Lower leg skin (tissue), 4 donors: ENCODE measurements around the gene SF3B2. TPM values are rescaled to one million over a fixed set of nuclear protein-coding genes. Genes with fewer than 3 reads are reported as not detected.
A peak's percentile ranks its signal among the peaks of the same experiment; 100 is the strongest.

Source experiments
- DNase-seq, 2 donors: peaks; one replicate each; pipeline ENCODE4 v3.0.0-alpha.2; 2019; ENCODE audit warnings: low spot score in 2 of 2
- H3K4me3 ChIP-seq: fragments of 200-600 bp; sonication (generic); 2 replicates; pipeline ENCODE4 v1.5.1; 2017; ENCODE audit warnings: mild to moderate bottlenecking, low read depth; ENCODE audit not compliant: poor library complexity, severe bottlenecking
- POLR2A ChIP-seq, 2 donors: fragments of 450-650 bp; IDR thresholded peaks; one replicate each; pipeline ENCODE4 v1.6.1; 2016 to 2017; ENCODE audit warnings: antibody characterized with exemption in 2 of 2, mild to moderate bottlenecking in 1 of 2, moderate library complexity in 1 of 2
- WGBS, 2 donors: methylation state at CpG; one replicate each; pipeline ENCODE4 v1.1.5; 2018; 5-methylcytosine and 5-hydroxymethylcytosine counted together
- intact Hi-C: fragments of 100-400 bp; cut with DNase I; formaldehyde crosslinking; loops from one replicate; pipeline ENCODE4 v1.15.0; 2023; ENCODE audit warnings: low total_unique reads
- total RNA-seq, 4 donors: library from RNA; depleted of rRNA; stranded (reverse); fragments of >200 nt; gene quantifications; one replicate each; pipeline ENCODE4 v1.1.0, GENCODE V29; 2016
- TF ChIP-seq, protein P1 (sequence below), 3 donors: fragments of 450-650 bp; IDR thresholded peaks; one replicate each; pipeline ENCODE4 v1.5.1; 2016; ENCODE audit warnings: antibody characterized with exemption in 3 of 3, mild to moderate bottlenecking in 3 of 3, moderate library complexity in 2 of 3

SF3B2 gene
- total RNA-seq, 4 donors from 2014 or later = 94.3 to 160 (median 114) TPM

DNA sequence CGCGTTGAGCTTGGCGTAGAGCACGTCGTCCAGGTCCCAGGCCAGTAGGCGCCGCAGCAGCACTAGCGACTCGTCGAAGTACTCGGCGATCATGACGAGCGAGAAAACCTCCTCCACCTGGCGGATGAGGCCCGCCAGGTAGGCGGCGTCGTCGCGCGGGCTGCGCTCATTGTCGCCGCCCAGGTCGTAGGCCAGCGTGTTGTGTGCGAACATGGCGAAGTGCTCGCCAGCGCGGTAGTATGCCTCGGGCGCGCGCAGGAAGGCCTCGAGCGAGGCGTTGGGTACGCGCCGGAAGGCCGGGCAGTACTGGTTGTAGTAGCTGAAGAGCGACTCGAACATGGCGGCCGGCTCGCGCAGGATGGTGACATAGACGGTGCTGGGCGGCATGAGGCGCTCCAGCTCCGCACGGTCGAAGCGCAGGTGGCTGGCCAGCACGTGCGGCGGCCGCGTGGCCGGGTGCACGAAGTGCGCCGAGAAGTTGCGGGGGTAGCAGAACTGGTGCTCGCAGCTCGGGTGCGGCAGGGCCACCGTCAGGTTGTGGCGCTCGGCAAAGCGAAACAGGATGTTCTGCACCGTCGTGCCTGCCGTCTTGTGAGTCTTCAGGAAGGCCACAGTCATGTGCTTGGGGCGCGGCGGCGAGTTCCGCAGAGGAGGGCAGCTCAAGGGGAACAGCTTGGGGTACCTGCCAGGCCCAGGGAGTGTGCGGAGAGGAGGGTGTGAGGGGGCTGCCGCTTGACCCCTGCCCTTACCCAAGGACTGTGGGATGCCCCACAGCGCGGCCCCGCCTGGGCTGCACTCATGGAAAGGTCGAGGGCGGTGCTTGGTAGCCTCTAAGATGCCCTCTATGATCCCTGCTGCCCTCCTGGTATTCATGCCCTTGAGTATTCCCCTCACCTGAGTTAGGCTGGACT is 8.9 kb upstream of the SF3B2 start:
- no peak overlapping the region for H3K4me3 ChIP-seq
- DNase-seq = no peak
- intact Hi-C loops = no loop called here
- TF ChIP-seq, protein P1, sequence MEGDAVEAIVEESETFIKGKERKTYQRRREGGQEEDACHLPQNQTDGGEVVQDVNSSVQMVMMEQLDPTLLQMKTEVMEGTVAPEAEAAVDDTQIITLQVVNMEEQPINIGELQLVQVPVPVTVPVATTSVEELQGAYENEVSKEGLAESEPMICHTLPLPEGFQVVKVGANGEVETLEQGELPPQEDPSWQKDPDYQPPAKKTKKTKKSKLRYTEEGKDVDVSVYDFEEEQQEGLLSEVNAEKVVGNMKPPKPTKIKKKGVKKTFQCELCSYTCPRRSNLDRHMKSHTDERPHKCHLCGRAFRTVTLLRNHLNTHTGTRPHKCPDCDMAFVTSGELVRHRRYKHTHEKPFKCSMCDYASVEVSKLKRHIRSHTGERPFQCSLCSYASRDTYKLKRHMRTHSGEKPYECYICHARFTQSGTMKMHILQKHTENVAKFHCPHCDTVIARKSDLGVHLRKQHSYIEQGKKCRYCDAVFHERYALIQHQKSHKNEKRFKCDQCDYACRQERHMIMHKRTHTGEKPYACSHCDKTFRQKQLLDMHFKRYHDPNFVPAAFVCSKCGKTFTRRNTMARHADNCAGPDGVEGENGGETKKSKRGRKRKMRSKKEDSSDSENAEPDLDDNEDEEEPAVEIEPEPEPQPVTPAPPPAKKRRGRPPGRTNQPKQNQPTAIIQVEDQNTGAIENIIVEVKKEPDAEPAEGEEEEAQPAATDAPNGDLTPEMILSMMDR (IDR thresholded peaks at IDR 0.05) = no peak
- TF ChIP-seq POLR2A (IDR thresholded peaks at IDR 0.05) = no peak
- 96% methylated on average over 85 to 88 of the region's 88 CpGs for WGBS, 2 donors

DNA sequence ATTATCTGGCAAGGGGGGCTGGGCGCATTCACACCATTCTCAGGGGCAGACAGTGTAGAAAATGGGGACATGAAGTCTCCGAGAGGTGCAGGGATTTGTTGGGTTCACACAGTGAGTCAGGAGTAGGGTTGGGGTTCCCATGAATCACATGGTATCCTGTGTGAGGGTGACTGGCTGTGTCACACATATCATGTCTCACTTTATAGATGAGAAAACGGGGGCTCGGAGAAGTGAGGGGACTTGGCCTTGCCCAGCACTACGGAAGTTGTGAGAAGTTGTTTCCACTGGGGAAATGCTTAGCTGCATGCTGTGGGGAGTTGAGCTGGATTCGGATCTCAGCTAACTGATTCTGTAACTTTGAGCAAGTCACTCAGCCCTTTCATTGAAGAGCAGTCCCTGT is 7.4 kb upstream of the SF3B2 start:
- TF ChIP-seq POLR2A (IDR thresholded peaks at IDR 0.05) = no peak
- TF ChIP-seq, protein P1 (IDR thresholded peaks at IDR 0.05) = no peak
- 59 to 63% methylated on average over 6 of the region's 6 CpGs for WGBS, 2 donors
- no peak overlapping the region for H3K4me3 ChIP-seq
- intact Hi-C loops = no loop called here
- no peak for DNase-seq

DNA sequence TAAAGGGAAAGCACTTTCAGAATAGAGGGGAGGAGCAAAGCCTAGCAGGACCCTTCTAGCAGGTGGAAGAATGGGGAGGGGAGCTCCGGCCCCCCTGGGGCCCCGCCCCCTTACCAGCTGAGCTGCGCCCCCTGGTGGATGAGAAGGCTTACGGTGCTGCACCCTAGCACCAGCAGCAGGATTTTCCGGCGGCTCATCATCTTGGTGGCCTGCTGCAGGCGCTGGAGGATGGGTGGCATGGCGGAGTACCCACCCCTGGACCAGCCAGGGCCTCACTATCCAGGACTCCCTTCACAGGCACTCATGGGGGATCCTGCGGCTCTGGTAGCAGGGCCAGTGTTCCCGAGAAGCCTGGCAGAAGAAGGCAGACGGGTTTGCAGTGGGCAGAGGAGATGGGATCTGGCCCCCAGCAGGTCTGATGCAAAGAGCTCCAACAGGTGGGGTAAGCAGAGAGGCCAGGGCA is 7.0 kb upstream of the SF3B2 start:
- WGBS, 2 donors = 13 to 16% methylated on average over 8 to 11 of the region's 11 CpGs

DNA sequence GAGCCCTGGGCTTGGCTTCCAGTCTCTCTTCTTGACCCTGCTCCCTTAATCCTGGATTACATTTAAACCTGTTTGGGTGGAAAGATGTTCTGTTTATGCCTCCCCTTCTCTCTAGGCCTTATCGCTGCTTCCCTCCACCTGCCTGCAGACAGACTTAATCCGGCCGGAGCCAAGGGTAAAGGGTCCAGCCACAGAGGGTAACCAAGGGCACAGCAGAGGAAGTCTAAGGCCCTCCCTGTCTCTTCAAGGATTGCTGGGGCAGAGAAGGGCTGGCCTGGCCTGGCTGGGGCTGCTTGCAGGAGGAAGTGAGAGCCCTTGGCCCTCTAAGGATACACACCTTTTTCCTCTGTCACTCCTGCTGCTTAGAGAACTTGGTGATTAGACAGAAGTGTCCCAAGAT is 5.3 kb upstream of the SF3B2 start:
- intact Hi-C loops = no loop called here
- H3K4me3 ChIP-seq = no peak overlapping the region
- no peak for TF ChIP-seq POLR2A (IDR thresholded peaks at IDR 0.05)
- TF ChIP-seq, protein P1 (IDR thresholded peaks at IDR 0.05) = no peak
- no peak for DNase-seq
- 93 to 100% methylated on average over 3 of the region's 3 CpGs for WGBS, 2 donors

More for the DNA sequence above, 7.0 kb upstream of the SF3B2 start:
- peak; percentile 42 to 92 for DNase-seq
- TF ChIP-seq POLR2A (IDR thresholded peaks at IDR 0.05) = no peak
- TF ChIP-seq, protein P1 (IDR thresholded peaks at IDR 0.05) = peak in 1 of 3 donors; percentile 47
- no peak overlapping the region for H3K4me3 ChIP-seq
- intact Hi-C loops = no loop called here

DNA sequence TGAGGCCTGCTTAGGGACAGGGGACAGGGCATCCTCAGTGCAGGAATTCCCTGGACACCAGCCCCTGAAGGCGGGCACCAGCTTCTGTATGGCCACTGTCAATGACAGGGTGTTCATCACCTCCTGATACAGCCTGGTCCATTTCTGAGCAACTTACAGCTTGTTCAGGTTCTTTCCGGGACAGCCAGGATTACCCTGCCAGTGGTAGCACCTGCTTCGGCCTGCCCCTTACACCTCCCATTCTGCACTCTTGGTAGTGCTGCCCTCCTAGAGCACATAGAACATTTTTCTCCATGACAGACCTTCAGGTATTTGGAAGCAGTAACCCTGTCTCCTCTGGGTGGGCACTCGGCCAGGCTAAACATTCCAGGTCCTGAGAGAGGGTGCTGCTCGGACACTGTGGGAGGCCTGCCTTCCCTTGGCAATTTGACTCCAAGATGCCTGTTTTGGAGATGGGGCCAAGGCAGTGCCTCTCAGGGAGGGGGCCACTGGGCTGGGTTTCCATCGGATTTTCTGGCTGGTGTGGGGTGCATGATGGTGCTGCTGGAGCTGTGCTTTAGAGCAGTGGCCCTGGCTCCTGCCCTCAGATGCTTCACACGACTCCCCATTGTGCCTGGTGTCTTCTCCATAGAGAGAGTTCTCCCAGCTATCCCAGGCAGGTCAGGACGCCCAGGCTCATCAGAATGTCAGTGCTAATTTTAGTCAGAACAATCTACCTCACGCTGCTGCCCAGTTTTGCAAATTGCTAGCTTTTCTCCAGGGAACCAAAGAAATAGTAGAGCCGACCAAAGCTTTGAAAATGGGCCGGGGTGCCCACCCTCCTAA is 4.4 kb upstream of the SF3B2 start:
- intact Hi-C loops = no loop called here
- DNase-seq = no peak
- no peak for TF ChIP-seq POLR2A (IDR thresholded peaks at IDR 0.05)
- TF ChIP-seq, protein P1 (IDR thresholded peaks at IDR 0.05) = no peak

More for the DNA sequence above, 4.4 kb upstream of the SF3B2 start:
- H3K4me3 ChIP-seq = no peak overlapping the region
- 85 to 91% methylated on average over 11 of the region's 11 CpGs for WGBS, 2 donors
